Measurements from ENCODE around the gene PGAM4. TPM values are rescaled to one million over a fixed set of nuclear protein-coding genes. Genes with fewer than 3 reads are reported as not detected.
"Not testable (repeated sequence)": the region's sequence is repeated elsewhere in the genome, so short reads cannot be mapped to it uniquely, and the experiment has no call there.

Gene PGAM4
- total RNA-seq, 1 donor from 2014 or later: not detected

GRCh38 chrX:77925764-77926163, 43.7 kb downstream of the PGAM4 start:
- DNase-seq (ENCODE audit: low read depth, low spot score): no peak

- no peak for DNase-seq (ENCODE audit: low read depth, low spot score)
These were observed 45.0 kb downstream of the PGAM4 start for GRCh38 chrX:77924320-77924859.

- DNase-seq (ENCODE audit: low read depth, low spot score): no peak
These were observed 46.7 kb downstream of the PGAM4 start for GRCh38 chrX:77922787-77923186.

GRCh38 chrX:77919370-77919769, 50.1 kb downstream of the PGAM4 start:
- not testable (repeated sequence) for DNase-seq (ENCODE audit: low read depth, low spot score)

- no peak for DNase-seq (ENCODE audit: low read depth, low spot score)
These were observed 50.9 kb downstream of the PGAM4 start for GRCh38 chrX:77918568-77918967.

Other genes with a start within 250 kb of the PGAM4 start
- 71.3 and 92.8 TPM in 2 replicates for gene ATRX, start 183.4 kb downstream of the PGAM4 start, total RNA-seq
- 180 and 305 TPM in 2 replicates for gene MAGT1, start 74.2 kb downstream of the PGAM4 start, total RNA-seq
- 332 and 450 TPM in 2 replicates for gene COX7B, start 70.2 kb downstream of the PGAM4 start, total RNA-seq
- 11.2 and 11.5 TPM in 2 replicates for gene ATP7A, start 58.9 kb downstream of the PGAM4 start, total RNA-seq
- 266 and 283 TPM in 2 replicates for gene PGK1, start 134.6 kb upstream of the PGAM4 start, total RNA-seq
- gene TAF9B, start 170.0 kb upstream of the PGAM4 start, total RNA-seq: 20.2 and 25.9 TPM in 2 replicates

Data from pulmonary artery endothelial cell (primary cell).